GM23248 (cell line): ENCODE measurements around the gene IMPG1. TPM values are rescaled to one million over a fixed set of nuclear protein-coding genes. Genes with fewer than 3 reads are reported as not detected.

Experiments
- DNase-seq: peaks from one replicate; pipeline ENCODE4 v3.0.0-alpha.2; 2015
- H2AFZ ChIP-seq: fragments of 200-600 bp; sonication (generic); 2 replicates; pipeline ENCODE4 v1.6.1; 2016; ENCODE audit warnings: antibody characterized with exemption
- H3F3A ChIP-seq: fragments of 200-600 bp; sonication (generic); 2 replicates; pipeline ENCODE4 v1.6.1; 2016; ENCODE audit warnings: mild to moderate bottlenecking, antibody characterized with exemption, mixed run types; ENCODE audit not compliant: insufficient read depth
- H3K27ac ChIP-seq: fragments of 200-600 bp; sonication (generic); 2 replicates; pipeline ENCODE4 v1.5.1; 2016; ENCODE audit warnings: mild to moderate bottlenecking
- H3K27me3 ChIP-seq: fragments of 200-600 bp; sonication (generic); replicated peaks from 2 replicates; pipeline ENCODE4 v1.6.1; 2016; ENCODE audit warnings: mild to moderate bottlenecking; ENCODE audit not compliant: insufficient read depth
- H3K36me3 ChIP-seq: fragments of 200-600 bp; sonication (generic); 2 replicates; pipeline ENCODE4 v1.6.1; 2016; ENCODE audit warnings: low read depth, mild to moderate bottlenecking
- H3K4me1 ChIP-seq: fragments of 200-600 bp; sonication (generic); 2 replicates; pipeline ENCODE4 v1.6.1; 2016; ENCODE audit warnings: mild to moderate bottlenecking; ENCODE audit not compliant: insufficient read depth
- H3K4me2 ChIP-seq: fragments of 200-600 bp; sonication (generic); one replicate; pipeline ENCODE4 v1.6.1; 2016; ENCODE audit warnings: mild to moderate bottlenecking; ENCODE audit not compliant: unreplicated experiment
- H3K4me3 ChIP-seq: fragments of 200-600 bp; sonication (generic); 2 replicates; pipeline ENCODE4 v1.5.1; 2016; ENCODE audit warnings: mild to moderate bottlenecking
- H3K79me2 ChIP-seq: fragments of 200-600 bp; sonication (generic); 2 replicates; pipeline ENCODE4 v1.6.1; 2016; ENCODE audit warnings: mild to moderate bottlenecking; ENCODE audit not compliant: insufficient read depth
- H3K9ac ChIP-seq: fragments of 200-600 bp; sonication (generic); 2 replicates; pipeline ENCODE4 v1.6.1; 2016; ENCODE audit warnings: mild to moderate bottlenecking
- H3K9me2 ChIP-seq: fragments of 200-600 bp; sonication (generic); 2 replicates; pipeline ENCODE4 v1.6.1; 2016; ENCODE audit warnings: mixed run types, mild to moderate bottlenecking, moderate library complexity; ENCODE audit not compliant: insufficient read depth
- H3K9me3 ChIP-seq: fragments of 200-600 bp; sonication (generic); one replicate; pipeline ENCODE4 v1.6.1; 2017; ENCODE audit warnings: low read depth
- H4K20me1 ChIP-seq: fragments of 200-600 bp; sonication (generic); 2 replicates; pipeline ENCODE4 v1.6.0; 2016; ENCODE audit not compliant: insufficient read depth
- EZH2 ChIP-seq: fragments of 200-600 bp; sonication (generic); IDR thresholded peaks from 2 replicates; pipeline ENCODE4 v1.6.1; 2018; ENCODE audit warnings: antibody characterized with exemption, mild to moderate bottlenecking; ENCODE audit not compliant: insufficient read depth, poor library complexity, severe bottlenecking
- EZH2phosphoT487 ChIP-seq: fragments of 200-600 bp; sonication (generic); IDR thresholded peaks from 2 replicates; pipeline ENCODE4 v1.6.1; 2018; ENCODE audit warnings: antibody characterized with exemption, moderate library complexity, mild to moderate bottlenecking, low read depth; ENCODE audit not compliant: insufficient read depth
- WGBS, 2 experiments: methylation state at CpG; one replicate each; pipeline ENCODE4 v1.1.6; 2015 to 2017; ENCODE audit warnings: low lambda C conversion rate in 2 of 2, low coverage in 1 of 2; ENCODE audit errors: missing lambda C conversion rate in 2 of 2; 5-methylcytosine and 5-hydroxymethylcytosine counted together
- in situ Hi-C: fragments of 300-500 bp; cut with MboI; formaldehyde crosslinking; loops from 2 replicates; pipeline ENCODE4 v1.15.0; 2020
- polyA plus RNA-seq: library from polyadenylated mRNA; unstranded; fragments of >200 nt; fragmentation: Nextera tagmentation; extraction: Ambion mirVana; gene quantifications from 2 replicates; pipeline ENCODE4 v1.2.1, GENCODE V29; 2016
- total RNA-seq: library from RNA; depleted of rRNA; stranded (reverse); fragments of >200 nt; shearing (Covaris generic); gene quantifications from 2 replicates; pipeline ENCODE4 v1.2.3, GENCODE V29; 2014

Gene IMPG1
- total and polyA plus RNA-seq, 2 experiments from 2014 or later, result not detected

DNA sequence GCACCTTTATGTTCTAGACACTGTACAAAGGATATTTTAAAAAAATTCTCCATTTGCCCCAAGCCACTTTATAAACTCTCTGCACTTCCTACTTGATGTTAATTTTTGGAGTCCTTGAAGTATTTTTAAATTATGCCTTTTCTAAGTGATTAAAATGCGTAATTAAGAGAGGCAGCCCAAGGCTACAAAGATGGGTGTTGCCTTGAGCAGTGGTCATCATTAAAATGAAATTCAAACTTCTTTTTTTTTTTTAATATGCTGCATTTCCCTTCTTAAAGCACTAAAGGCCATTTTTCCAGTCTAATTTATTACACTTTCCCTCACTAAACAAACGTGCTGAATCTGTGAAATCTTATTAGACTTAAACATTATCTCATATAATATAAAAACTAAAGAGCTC lies 102.4 kb downstream of the IMPG1 start:
- Histone ChIP-seq H3K27me3 (no peaks in the 10 kb centered on the region), H3K4me1 (no peaks in the 10 kb centered on the region), H3K9me3 (no peaks in the 10 kb centered on the region), H3F3A (no peaks in the 10 kb centered on the region), H2AFZ (no peak overlapping the region), H4K20me1 (no peaks in the 10 kb centered on the region), H3K36me3 (no peaks in the 10 kb centered on the region), H3K9ac (no peak overlapping the region), H3K4me3 (no peak overlapping the region), H3K9me2 (no peaks in the 10 kb centered on the region), H3K4me2 (no peak overlapping the region), H3K79me2 (no peaks in the 10 kb centered on the region), H3K27ac (no peak overlapping the region)
- in situ Hi-C loops, result no loop called here
- DNase-seq, result no peak
- TF ChIP-seq EZH2 (no peak), EZH2phosphoT487 (no peak)
- 22 to 24% methylated on average over 2 of the region's 2 CpGs for WGBS, 2 experiments

DNA sequence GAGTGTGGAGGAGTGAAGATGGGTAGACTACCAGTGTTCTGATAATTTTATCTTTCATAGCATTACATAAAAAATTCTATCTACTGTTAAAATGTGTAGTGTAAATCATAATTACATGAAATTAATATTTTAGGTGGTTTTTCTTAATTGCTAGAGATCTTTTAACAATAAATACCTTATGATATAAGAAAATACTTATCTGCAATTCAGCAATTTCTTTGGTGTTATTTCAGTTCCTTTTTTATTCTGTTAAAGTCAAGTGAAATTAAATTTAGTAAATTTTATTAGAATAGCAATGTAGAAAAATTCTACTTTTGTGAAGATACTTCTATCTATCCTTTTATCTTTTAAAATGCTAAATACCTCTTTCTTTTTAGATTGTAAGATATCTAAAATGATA lies 104.3 kb downstream of the IMPG1 start:
- Histone ChIP-seq H4K20me1 (no peaks in the 10 kb centered on the region), H3K27me3 (no peaks in the 10 kb centered on the region), H3K4me3 (no peak overlapping the region), H3K4me1 (no peaks in the 10 kb centered on the region), H3K79me2 (no peaks in the 10 kb centered on the region), H2AFZ (no peak overlapping the region), H3K4me2 (no peak overlapping the region), H3K9me3 (no peaks in the 10 kb centered on the region), H3K27ac (no peak overlapping the region), H3F3A (no peaks in the 10 kb centered on the region), H3K36me3 (no peaks in the 10 kb centered on the region), H3K9me2 (no peaks in the 10 kb centered on the region), H3K9ac (no peak overlapping the region)
- DNase-seq, result no peak
- in situ Hi-C loops, result no loop called here
- TF ChIP-seq EZH2 (no peak), EZH2phosphoT487 (no peak)

DNA sequence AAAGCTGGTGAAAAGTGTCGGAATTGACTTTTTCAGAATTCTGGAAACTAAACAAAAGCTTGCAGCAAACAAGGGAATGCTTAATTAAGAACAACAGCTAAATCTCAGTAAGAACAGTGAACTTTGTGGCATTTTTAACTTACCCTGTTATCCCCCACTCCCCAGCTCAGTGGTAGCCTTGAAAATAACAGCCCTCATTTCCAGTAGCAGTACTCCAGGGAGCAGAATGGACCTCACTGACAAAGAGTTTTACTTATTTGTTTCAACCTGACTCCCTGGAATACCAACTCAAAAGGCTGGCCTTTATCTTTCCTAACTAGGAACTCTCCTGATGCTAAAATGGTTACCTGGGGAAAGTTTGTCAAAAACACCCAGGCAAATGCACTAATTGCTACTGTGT lies 108.9 kb downstream of the IMPG1 start:
- no peaks in the 10 kb centered on the region for H3K79me2 ChIP-seq
- WGBS, 2 experiments, result 6 to 20% methylated on average over 1 of the region's 1 CpG
- no peaks in the 10 kb centered on the region for H3K36me3 ChIP-seq
- no peak overlapping the region for H3K4me2 ChIP-seq
- TF ChIP-seq EZH2 (no peak), EZH2phosphoT487 (no peak)
- no peaks in the 10 kb centered on the region for H3K9me2 ChIP-seq
- no peaks in the 10 kb centered on the region for H3K27me3 ChIP-seq
- H3K4me1 ChIP-seq, result no peaks in the 10 kb centered on the region
- no peak overlapping the region for H2AFZ ChIP-seq
- H3K4me3 ChIP-seq, result no peak overlapping the region
- no peaks in the 10 kb centered on the region for H3F3A ChIP-seq
- no peaks in the 10 kb centered on the region for H4K20me1 ChIP-seq
- in situ Hi-C loops, result no loop called here
- no peak for DNase-seq
- H3K27ac ChIP-seq, result no peak overlapping the region
- no peaks in the 10 kb centered on the region for H3K9me3 ChIP-seq
- H3K9ac ChIP-seq, result no peak overlapping the region

- peaks cover 3% of the 10 kb centered on the region; the same call in 1 of the 2 replicates for H3K27me3 ChIP-seq
- no peak overlapping the region for H3K4me2 ChIP-seq
- H3K27ac ChIP-seq, result no peak overlapping the region
- WGBS, 2 experiments, result 9% methylated on average over 3 of the region's 3 CpGs
- no peak overlapping the region for H2AFZ ChIP-seq
- H3K4me1 ChIP-seq, result no peaks in the 10 kb centered on the region
- no peaks in the 10 kb centered on the region for H3K9me3 ChIP-seq
- H3F3A ChIP-seq, result no peaks in the 10 kb centered on the region
- H4K20me1 ChIP-seq, result no peaks in the 10 kb centered on the region
- H3K4me3 ChIP-seq, result no peak overlapping the region
- no peak overlapping the region for H3K9ac ChIP-seq
- DNase-seq, result no peak
- no peaks in the 10 kb centered on the region for H3K36me3 ChIP-seq
- no peak for TF ChIP-seq EZH2
- no peak for TF ChIP-seq EZH2phosphoT487
- H3K79me2 ChIP-seq, result no peaks in the 10 kb centered on the region
- H3K9me2 ChIP-seq, result no peaks in the 10 kb centered on the region
- in situ Hi-C loops, result no loop called here
Measured at GRCh38 chr6:75952128-75952527, 120.3 kb downstream of the IMPG1 start.

GRCh38 chr6:75947935-75948334 lies 124.5 kb downstream of the IMPG1 start:
- Histone ChIP-seq H3K4me2 (no peak overlapping the region), H3K27ac (no peak overlapping the region), H3K4me1 (no peaks in the 10 kb centered on the region), H4K20me1 (no peaks in the 10 kb centered on the region), H2AFZ (no peak overlapping the region), H3F3A (no peaks in the 10 kb centered on the region), H3K9ac (no peak overlapping the region), H3K27me3 (peaks cover 9% of the 10 kb centered on the region), H3K4me3 (no peak overlapping the region), H3K79me2 (no peaks in the 10 kb centered on the region), H3K36me3 (no peaks in the 10 kb centered on the region), H3K9me3 (no peaks in the 10 kb centered on the region), H3K9me2 (no peaks in the 10 kb centered on the region)
- WGBS, 2 experiments, result 59 to 63% methylated on average over 5 of the region's 5 CpGs
- in situ Hi-C loops, result loop anchor here (25.0 kb wide), 1 partner anchor 1514 kb away; the partner anchor contains the start of gene HTR1B
- TF ChIP-seq EZH2 (no peak), EZH2phosphoT487 (no peak)
- DNase-seq, result no peak
